Aorta (tissue), 5 donors: ENCODE measurements around the gene C19orf18. TPM values are rescaled to one million over a fixed set of nuclear protein-coding genes. Genes with fewer than 3 reads are reported as not detected.
"Not testable (repeated sequence)": the region's sequence is repeated elsewhere in the genome, so short reads cannot be mapped to it uniquely, and the experiment has no call there.

ENCODE experiments used
- ATAC-seq: fragments of 200-7000 bp; cut with Tn5 transposase; one replicate; pipeline ENCODE4 v1.9.1; 2022; ENCODE audit warnings: moderate library complexity; ENCODE audit not compliant: low FRiP score
- DNase-seq, 2 donors: peaks; one replicate each; pipeline ENCODE4 v3.0.0-alpha.2; 2020
- H3K27ac ChIP-seq, 2 donors: one replicate each; pipeline ENCODE4 v1.5.1; 2013; ENCODE audit warnings: low read length in 2 of 2, mild to moderate bottlenecking in 2 of 2, moderate library complexity in 2 of 2, control low read depth in 1 of 2, inconsistent platforms in 1 of 2, low read depth in 1 of 2
- H3K27me3 ChIP-seq, 2 donors: one replicate each; pipeline ENCODE4 v1.6.1; 2013; ENCODE audit warnings: control low read depth in 1 of 2, low read length in 1 of 2, mild to moderate bottlenecking in 1 of 2, moderate library complexity in 1 of 2; ENCODE audit not compliant: insufficient read depth in 2 of 2, control insufficient read depth in 1 of 2
- H3K36me3 ChIP-seq, 2 donors: one replicate each; pipeline ENCODE4 v1.6.1; 2013; ENCODE audit warnings: control low read depth in 1 of 2, low read length in 1 of 2, mild to moderate bottlenecking in 1 of 2; ENCODE audit not compliant: insufficient read depth in 2 of 2, control insufficient read depth in 1 of 2
- H3K4me1 ChIP-seq, 2 donors: one replicate each; pipeline ENCODE4 v1.6.1; 2013; ENCODE audit warnings: low read length in 2 of 2, control low read depth in 1 of 2, mild to moderate bottlenecking in 1 of 2, moderate library complexity in 1 of 2; ENCODE audit not compliant: insufficient read depth in 2 of 2, control insufficient read depth in 1 of 2
- H3K4me3 ChIP-seq, 2 donors: one replicate each; pipeline ENCODE4 v1.5.1; 2013; ENCODE audit warnings: low read length in 2 of 2, control low read depth in 1 of 2, mild to moderate bottlenecking in 1 of 2
- H3K9me3 ChIP-seq: one replicate; pipeline ENCODE4 v1.6.1; 2013; ENCODE audit warnings: mild to moderate bottlenecking, low read length; ENCODE audit not compliant: control insufficient read depth
- WGBS, 2 donors: extraction: QIAGEN DNeasy Blood & Tissue Kit; methylation state at CpG; one replicate each; pipeline ENCODE4 v1.1.7; 2013; 5-methylcytosine and 5-hydroxymethylcytosine counted together
- intact Hi-C, 2 donors: fragments of 100-400 bp; cut with DNase I; formaldehyde crosslinking; loops; one replicate each; pipeline versions ENCODE4 v1.14.2 to v1.15.0; 2022
- polyA plus RNA-seq, 2 donors: library from polyadenylated mRNA; stranded (reverse); fragments of 200-250 nt; gene quantifications; one replicate each; pipeline ENCODE4 v1.2.3, GENCODE V29; 2013
- total RNA-seq, 2 donors: library from RNA; stranded (reverse); fragmentation: NEBNext Ultra II Directional; extraction: Animal tissue kit (Norgen Biotek cat#: 25700); gene quantifications; one replicate each; pipeline ENCODE4 v1.2.1, GENCODE V29; 2021
- donor health status: healthy with polysubstance abuse.
- donor health status: Bipolar disorder and iron deficiency.
- donor health status: DM: no; HTN: no; CAD: no.
- donor health status: DM: no; HTN: no; CAD: no.
- donor health status: DM: yes; HTN: yes; CAD: no.

Gene C19orf18
- total and polyA plus RNA-seq, 4 donors = 1.0 to 2.9 (median 2.0) TPM; not detected in 1

DNA sequence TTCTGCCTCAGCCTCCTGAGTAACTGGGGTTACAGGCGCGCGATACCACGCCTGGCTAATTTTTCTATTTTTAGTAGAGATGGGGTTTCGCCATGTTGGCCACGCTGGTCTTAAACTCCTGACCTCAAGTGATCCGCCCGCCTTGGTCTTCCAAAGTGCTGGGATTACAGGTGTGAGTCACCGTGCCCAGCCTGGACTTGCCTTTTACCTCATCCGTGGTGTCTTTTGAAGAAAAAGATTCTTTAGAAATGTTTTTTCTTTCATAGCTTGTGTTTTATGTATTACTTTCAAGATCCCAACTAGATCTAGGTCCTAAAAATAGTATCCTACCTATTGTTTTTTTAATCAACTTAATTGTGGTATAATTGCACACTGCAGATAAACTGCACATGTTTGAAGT, 34.5 kb upstream of the C19orf18 start:
- H3K4me1 ChIP-seq, intact Hi-C loops, H3K4me3 ChIP-seq, H3K27ac ChIP-seq, H3K36me3 ChIP-seq, H3K27me3 ChIP-seq, ATAC-seq, DNase-seq: not testable (repeated sequence)
- 38 to 41% methylated on average over 10 of the region's 10 CpGs for WGBS, 2 donors
- peaks cover 27% of the 10 kb centered on the region for H3K9me3 ChIP-seq

DNA sequence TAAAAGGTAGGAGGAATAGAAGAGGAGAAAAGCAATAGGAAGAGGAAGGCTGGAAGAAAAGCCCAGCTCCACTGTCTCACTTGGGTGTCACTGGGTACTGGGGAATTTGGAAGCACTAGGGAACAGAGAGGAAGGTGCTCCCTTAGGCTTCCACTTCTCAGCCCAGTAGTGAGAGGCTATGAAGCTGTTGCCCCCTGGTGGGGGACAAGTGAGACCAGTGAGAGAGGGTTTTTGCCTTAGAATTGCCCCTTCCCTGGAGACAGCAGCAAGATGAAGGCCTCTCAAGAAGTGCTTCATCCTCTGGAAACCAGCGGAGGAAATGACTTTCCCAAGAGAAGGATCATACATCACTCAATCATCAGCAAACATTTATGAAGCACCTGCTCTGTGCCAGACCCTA, 33.0 kb upstream of the C19orf18 start:
- ATAC-seq = no peak
- H3K9me3 ChIP-seq = peaks cover 20% of the 10 kb centered on the region

DNA sequence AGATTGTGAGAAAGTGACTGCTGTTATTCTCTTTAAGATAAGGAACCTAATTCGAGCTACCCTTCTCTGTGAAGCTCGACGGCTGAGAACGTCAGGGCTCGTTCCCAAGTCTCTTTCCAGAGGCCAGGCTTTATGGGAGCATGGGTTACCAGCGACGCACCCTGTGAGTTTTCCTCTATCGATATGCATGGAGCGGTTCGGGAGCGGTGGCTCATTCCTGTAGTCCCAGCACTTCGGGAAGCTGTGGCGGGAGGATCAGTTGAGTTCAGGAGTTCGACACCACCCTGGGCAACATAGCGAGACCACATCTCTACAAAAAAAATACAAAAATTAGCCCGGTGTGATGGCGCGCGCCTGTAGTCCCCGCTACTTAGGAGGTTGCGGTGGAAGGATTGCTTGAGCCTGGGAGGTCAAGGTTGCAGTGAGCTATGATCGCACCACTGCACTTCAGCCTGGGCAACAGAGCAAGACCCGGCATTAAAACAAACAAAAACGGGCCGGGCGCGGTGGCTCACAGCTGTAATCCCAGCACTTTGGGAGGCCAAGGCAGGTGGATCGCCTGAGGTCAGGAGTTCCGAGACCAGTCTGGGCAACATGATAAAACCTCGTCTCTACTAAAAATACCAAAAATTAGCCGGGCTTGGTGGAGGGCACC, 29.0 kb upstream of the C19orf18 start:
- intact Hi-C loops = no loop called here
- H3K4me1 ChIP-seq = peaks cover 0 to 3% of the 10 kb centered on the region in 2 donors
- 13 to 19% methylated on average over 31 of the region's 31 CpGs for WGBS, 2 donors
- ATAC-seq (no peak), DNase-seq (no peak)
- H3K27me3 ChIP-seq = no peaks in the 10 kb centered on the region
- H3K9me3 ChIP-seq = peaks cover 21% of the 10 kb centered on the region
- H3K27ac ChIP-seq = no peak overlapping the region
- peak overlapping the region; percentile 86 to 88 for H3K4me3 ChIP-seq
- peaks cover 9 to 13% of the 10 kb centered on the region in 2 donors for H3K36me3 ChIP-seq

More for the DNA sequence above, 33.0 kb upstream of the C19orf18 start:
- Histone ChIP-seq H3K4me1 (no peaks in the 10 kb centered on the region), H3K27me3 (no peaks in the 10 kb centered on the region), H3K27ac (no peak overlapping the region), H3K36me3 (peaks cover 2 to 9% of the 10 kb centered on the region in 2 donors), H3K4me3 (no peak overlapping the region)
- no peak for DNase-seq
- WGBS, 2 donors = 94 to 95% methylated on average over 1 of the region's 1 CpG
- intact Hi-C loops = no loop called here

DNA sequence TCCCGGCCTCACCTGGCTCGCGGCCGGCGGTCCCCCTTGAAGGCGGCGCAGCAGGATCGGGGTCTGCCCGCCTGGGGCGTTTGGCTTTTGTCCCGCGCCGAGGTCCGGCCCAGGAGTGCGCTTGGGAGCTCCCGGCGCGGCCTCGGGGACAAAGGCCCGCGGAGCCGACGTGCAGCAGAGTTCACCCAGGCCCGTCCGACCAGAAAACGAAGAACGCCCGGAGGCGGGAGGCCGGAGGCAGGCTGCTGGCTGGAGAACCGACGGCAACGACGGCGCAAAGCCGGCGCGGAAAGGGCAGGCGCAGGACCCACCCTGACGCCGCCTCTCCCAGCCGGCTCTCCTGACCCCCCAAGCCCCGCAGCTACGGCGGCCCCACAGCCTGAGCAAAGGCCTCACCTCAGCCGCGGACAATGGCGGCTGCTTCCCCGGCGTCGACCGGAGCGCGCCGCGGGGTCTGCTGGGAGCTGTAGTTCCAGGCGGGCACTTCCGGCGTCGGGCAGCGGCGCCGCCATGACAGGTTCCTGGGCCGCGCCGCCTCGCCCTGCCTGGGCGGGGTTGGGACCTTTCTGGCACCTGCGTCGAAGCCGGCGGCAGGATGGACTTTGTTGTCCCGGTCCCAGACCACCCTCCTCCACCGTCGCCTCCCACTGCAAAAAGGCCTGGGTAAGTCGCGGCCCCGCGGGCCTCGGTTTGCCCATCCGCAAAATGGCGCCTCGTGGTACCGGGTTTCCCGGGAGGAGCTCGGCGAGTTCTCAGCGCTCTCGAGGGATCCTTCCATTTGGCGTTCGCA, 28.2 kb upstream of the C19orf18 start, which contains the start of gene ZNF606:
ZNF606 (minus strand) TSS at position 437 of the 790 bp plus-strand sequence. CDS start 1,501 bp downstream, outside the sequence.
- ATAC-seq (peak; percentile 99), DNase-seq (peak; percentile 92 to 96)
- 0 to 1% methylated on average over 78 to 91 of the region's 91 CpGs for WGBS, 2 donors
- intact Hi-C loops = no loop called here
- Histone ChIP-seq H3K9me3 (peaks cover 21% of the 10 kb centered on the region), H3K36me3 (peaks cover 9 to 13% of the 10 kb centered on the region in 2 donors), H3K27ac (peak within 1 kb of the TSS in 1 of 2 donors; percentile 65), H3K4me3 (peak within 1 kb of the TSS; percentile 86 to 88), H3K4me1 (peaks cover 0 to 3% of the 10 kb centered on the region in 2 donors), H3K27me3 (no peaks in the 10 kb centered on the region)

DNA sequence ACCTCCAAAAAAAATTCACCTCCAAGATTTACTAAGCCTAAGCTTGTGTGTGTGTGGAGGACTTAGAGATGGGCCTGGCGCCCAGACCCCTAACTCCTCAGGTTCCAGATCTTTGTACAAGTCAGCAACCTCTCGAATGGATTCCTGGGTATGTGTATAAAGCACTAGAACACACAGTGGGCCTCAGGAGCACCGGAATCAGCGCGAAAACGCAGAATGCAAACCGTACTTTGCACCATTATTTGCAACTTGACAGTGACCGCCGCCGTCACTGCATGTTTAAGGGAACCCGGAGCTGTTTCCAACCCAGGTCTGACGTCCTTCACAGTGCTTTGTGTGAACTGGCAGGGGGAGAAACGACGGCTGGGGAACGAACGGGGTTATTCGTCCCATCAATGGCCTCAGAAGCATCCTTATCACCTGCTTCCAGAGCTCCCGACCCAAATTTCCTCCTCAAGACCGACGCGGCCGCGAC, 27.6 kb upstream of the C19orf18 start:
- Histone ChIP-seq H3K4me3 (peak overlapping the region; percentile 86 to 88), H3K27me3 (no peaks in the 10 kb centered on the region), H3K36me3 (peaks cover 10 to 13% of the 10 kb centered on the region in 2 donors), H3K4me1 (peaks cover 0 to 3% of the 10 kb centered on the region in 2 donors), H3K27ac (peak overlapping the region in 1 of 2 donors; percentile 65), H3K9me3 (peaks cover 17% of the 10 kb centered on the region)
- intact Hi-C loops = no loop called here
- 2% methylated on average over 23 of the region's 23 CpGs for WGBS, 2 donors
- ATAC-seq (no peak), DNase-seq (no peak)

DNA sequence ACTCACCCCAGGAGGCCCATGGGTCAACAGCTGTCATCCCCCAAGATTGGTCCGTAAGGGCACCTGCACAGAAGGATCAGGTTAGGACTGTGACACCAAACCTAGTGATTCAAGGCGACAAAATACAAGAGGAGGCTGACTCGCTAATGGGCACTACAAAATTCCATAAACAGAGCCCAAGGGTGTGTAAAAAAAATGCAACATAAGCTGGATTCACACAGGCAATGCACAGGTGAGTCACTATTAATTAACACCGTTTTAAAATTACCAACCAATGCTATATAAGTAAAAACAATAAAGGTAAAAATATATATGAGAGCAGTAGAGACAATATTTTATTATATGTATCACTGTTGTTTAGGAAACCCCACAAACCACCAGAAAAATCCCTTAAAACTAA, 26.3 kb upstream of the C19orf18 start:
- Histone ChIP-seq H3K9me3 (peaks cover 20% of the 10 kb centered on the region), H3K36me3 (peaks cover 10 to 15% of the 10 kb centered on the region in 2 donors), H3K27ac (no peak overlapping the region), H3K4me3 (no peak overlapping the region), H3K4me1 (peaks cover 0 to 3% of the 10 kb centered on the region in 2 donors), H3K27me3 (no peaks in the 10 kb centered on the region)
- ATAC-seq = no peak
- WGBS, 2 donors = 96 to 97% methylated on average over 4 of the region's 4 CpGs
- DNase-seq = no peak
- intact Hi-C loops = no loop called here

DNA sequence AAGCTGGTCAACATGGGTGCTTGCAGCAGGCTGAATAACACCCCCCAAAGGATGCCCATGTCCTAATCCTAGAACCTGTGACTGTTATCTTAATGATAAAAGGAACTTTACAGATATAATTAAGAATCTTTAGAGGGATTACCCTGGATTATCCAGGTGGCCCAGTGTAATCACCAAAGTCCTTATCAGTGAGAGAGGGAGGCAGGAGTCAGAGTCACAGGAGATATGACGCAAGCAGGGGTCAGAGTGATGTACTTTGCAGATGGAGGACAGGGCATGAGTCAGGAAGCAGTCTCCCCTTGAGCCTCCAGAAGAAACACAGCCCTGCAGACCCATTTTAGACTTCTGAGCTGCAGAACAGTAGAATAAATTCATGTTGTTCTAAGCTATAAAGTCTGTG, 18.5 kb upstream of the C19orf18 start:
- H3K9me3 ChIP-seq = peaks cover 38% of the 10 kb centered on the region
- intact Hi-C loops = no loop called here
- ATAC-seq (no peak), DNase-seq (no peak)
- H3K4me3 ChIP-seq = no peak overlapping the region
- H3K27ac ChIP-seq = no peak overlapping the region
- no peaks in the 10 kb centered on the region for H3K4me1 ChIP-seq
- peaks cover 22 to 26% of the 10 kb centered on the region in 2 donors for H3K36me3 ChIP-seq
- 95 to 100% methylated on average over 1 of the region's 1 CpG for WGBS, 2 donors
- H3K27me3 ChIP-seq = no peaks in the 10 kb centered on the region

DNA sequence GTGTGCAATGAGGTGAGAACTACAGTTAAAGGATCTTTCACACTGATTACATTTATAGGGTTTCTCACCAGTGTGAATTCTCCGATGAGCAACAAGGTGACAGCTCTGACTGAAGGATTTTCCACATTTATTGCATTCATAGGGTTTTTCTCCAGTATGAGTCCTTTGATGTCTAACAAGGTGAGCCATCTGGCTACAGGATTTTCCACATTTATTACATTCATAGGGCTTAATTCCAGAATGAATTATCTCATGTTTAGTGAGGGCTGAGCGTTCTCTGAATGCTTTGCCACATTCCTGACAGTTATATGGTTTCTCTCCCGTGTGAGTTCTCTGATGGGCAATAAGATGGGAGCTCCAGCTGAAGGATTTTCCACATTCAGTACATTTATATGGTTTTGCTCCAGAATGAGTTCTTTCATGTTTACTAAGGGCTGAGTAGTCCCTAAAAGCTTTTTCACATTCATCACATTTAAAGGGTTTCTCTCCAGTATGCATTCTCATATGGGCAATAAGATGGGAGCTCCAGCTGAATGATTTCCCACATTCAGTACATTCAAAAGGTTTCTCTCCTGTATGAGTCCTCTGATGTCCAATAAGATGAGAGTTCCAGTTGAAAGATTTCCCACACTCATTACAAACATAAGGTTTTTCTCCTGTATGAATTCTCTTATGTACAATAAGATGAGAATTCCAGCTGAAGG, 4.4 kb upstream of the C19orf18 start:
- H3K27ac ChIP-seq = no peak overlapping the region
- intact Hi-C loops = no loop called here
- no peak for ATAC-seq
- no peaks in the 10 kb centered on the region for H3K4me1 ChIP-seq
- 97% methylated on average over 3 of the region's 3 CpGs for whole genome bisulfite sequencing, 2 donors
- H3K4me3 ChIP-seq = peak overlapping the region in 1 of 2 donors; percentile 14
- no peaks in the 10 kb centered on the region for H3K27me3 ChIP-seq
- peaks cover 42% of the 10 kb centered on the region for H3K9me3 ChIP-seq
- DNase-seq = no peak
- H3K36me3 ChIP-seq = peaks cover 18 to 47% of the 10 kb centered on the region in 2 donors
